ENCODE measurements around the gene PXYLP1. TPM values are rescaled to one million over a fixed set of nuclear protein-coding genes. Genes with fewer than 3 reads are reported as not detected.

The PXYLP1 gene
- total RNA-seq, 4 donors from 2014 or later: 18.5 to 29.7 (median 26.4) TPM

DNA sequence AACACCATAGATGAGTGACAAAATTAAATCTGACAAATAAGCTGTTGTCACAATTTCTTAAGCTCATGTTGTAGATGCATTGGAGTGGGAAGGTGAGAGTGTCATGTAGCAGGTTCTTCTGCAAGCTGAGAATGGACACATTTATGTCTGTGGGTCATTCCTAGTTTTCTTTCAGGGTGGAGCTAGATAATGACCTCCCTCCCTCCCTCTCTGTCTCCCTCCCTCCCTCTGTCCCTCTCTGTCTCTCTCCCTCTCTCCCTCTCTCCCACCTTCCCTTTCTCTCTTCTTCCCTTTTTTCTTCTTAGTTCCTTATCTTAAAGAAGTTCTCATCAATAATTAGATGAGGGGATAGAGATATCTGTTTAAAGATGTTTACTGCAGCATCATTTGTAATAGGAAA, 36.0 kb downstream of the PXYLP1 start:
- no peaks in the 10 kb centered on the region for H3K36me3 ChIP-seq

DNA sequence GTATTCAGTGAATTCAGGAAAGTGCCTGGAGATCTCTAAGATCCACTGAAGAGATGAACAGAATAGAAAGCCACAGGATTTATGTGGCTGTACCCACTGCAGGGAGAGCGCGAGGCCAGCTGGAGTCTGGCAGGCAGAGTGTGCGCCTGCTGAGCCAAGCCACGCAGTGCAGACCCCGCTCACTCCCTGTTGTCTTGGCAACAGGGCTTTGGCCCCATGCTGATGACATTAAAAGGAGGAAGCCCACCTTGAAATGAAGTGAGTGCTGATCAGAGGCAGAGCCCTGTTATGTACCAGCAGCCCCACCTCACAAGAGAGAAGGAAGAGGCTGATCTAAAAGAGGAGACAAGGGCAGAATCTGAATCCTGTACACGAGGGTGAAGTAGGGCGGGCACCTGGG, 36.7 kb downstream of the PXYLP1 start:
- no peak overlapping the region for H3K4me3 ChIP-seq
- intact Hi-C loops (cut with DNase I; ENCODE audit: low total_unique reads): no loop called here
- DNase-seq: no peak
- TF ChIP-seq POLR2A (IDR thresholded peaks at IDR 0.05): no peak
- TF ChIP-seq, protein P1, sequence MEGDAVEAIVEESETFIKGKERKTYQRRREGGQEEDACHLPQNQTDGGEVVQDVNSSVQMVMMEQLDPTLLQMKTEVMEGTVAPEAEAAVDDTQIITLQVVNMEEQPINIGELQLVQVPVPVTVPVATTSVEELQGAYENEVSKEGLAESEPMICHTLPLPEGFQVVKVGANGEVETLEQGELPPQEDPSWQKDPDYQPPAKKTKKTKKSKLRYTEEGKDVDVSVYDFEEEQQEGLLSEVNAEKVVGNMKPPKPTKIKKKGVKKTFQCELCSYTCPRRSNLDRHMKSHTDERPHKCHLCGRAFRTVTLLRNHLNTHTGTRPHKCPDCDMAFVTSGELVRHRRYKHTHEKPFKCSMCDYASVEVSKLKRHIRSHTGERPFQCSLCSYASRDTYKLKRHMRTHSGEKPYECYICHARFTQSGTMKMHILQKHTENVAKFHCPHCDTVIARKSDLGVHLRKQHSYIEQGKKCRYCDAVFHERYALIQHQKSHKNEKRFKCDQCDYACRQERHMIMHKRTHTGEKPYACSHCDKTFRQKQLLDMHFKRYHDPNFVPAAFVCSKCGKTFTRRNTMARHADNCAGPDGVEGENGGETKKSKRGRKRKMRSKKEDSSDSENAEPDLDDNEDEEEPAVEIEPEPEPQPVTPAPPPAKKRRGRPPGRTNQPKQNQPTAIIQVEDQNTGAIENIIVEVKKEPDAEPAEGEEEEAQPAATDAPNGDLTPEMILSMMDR (IDR thresholded peaks at IDR 0.05): no peak
- H3K27ac ChIP-seq: no peak overlapping the region
- no peaks in the 10 kb centered on the region for H3K36me3 ChIP-seq
- H3K9me3 ChIP-seq: no peaks in the 10 kb centered on the region
- H3K4me1 ChIP-seq: no peaks in the 10 kb centered on the region
- no peaks in the 10 kb centered on the region for H3K27me3 ChIP-seq

More for the DNA sequence above, 36.0 kb downstream of the PXYLP1 start:
- intact Hi-C loops (cut with DNase I; ENCODE audit: low total_unique reads): no loop called here
- Histone ChIP-seq H3K4me3 (no peak overlapping the region), H3K9me3 (no peaks in the 10 kb centered on the region), H3K4me1 (no peaks in the 10 kb centered on the region), H3K27ac (no peak overlapping the region), H3K27me3 (no peaks in the 10 kb centered on the region)
- no peak for TF ChIP-seq POLR2A (IDR thresholded peaks at IDR 0.05)
- TF ChIP-seq, protein P1 (IDR thresholded peaks at IDR 0.05): no peak
- no peak for DNase-seq

DNA sequence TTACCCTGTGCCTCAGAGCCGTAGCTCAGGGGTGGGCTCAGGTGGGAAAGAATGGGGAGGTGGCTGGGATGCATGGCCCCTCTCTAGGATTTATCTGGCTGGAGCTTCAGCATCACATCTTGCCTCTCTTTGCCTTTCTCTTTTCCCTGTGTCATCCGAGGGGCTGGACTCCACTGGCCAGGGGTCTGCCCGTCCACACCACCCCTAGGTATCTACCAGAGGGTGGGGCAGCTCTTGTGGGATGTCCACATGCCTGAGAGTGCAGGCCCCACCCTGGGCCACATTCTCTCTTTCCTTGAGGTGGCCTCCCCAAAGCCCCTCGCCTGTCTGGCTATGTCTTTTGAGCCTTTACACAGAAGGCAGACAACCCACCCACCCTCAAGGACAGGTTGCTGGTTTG, 37.2 kb downstream of the PXYLP1 start:
- Histone ChIP-seq H3K36me3 (no peaks in the 10 kb centered on the region), H3K9me3 (no peaks in the 10 kb centered on the region), H3K27ac (no peak overlapping the region), H3K27me3 (no peaks in the 10 kb centered on the region), H3K4me1 (no peaks in the 10 kb centered on the region), H3K4me3 (no peak overlapping the region)
- DNase-seq: no peak
- intact Hi-C loops (cut with DNase I; ENCODE audit: low total_unique reads): no loop called here
- TF ChIP-seq, protein P1 (IDR thresholded peaks at IDR 0.05): no peak
- no peak for TF ChIP-seq POLR2A (IDR thresholded peaks at IDR 0.05)

DNA sequence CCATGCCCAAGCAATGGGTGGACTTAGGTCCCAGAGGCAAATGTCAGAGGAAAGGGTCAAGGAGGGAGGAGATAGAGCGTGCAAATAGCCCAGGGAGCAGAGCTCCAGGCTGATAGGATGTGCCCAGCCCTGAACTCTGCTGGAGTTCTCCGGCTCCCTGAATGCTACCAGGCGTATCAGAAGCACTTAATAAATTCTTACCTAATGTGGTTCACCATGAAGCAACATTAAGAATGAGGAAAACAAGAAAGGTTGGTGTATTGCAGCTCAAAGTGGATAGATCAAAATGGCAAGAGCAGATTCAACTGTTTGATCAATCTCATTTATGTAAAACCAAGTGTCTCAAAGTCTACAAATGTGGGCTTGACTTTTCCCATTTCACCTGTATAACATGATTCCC, 38.3 kb downstream of the PXYLP1 start:
- no peak for DNase-seq
- no peak overlapping the region for H3K4me3 ChIP-seq
- intact Hi-C loops (cut with DNase I; ENCODE audit: low total_unique reads): no loop called here
- no peak overlapping the region for H3K27ac ChIP-seq
- TF ChIP-seq, protein P1 (IDR thresholded peaks at IDR 0.05): no peak
- no peak for TF ChIP-seq POLR2A (IDR thresholded peaks at IDR 0.05)
- H3K9me3 ChIP-seq: no peaks in the 10 kb centered on the region
- H3K4me1 ChIP-seq: no peaks in the 10 kb centered on the region
- H3K27me3 ChIP-seq: no peaks in the 10 kb centered on the region
- no peaks in the 10 kb centered on the region for H3K36me3 ChIP-seq

DNA sequence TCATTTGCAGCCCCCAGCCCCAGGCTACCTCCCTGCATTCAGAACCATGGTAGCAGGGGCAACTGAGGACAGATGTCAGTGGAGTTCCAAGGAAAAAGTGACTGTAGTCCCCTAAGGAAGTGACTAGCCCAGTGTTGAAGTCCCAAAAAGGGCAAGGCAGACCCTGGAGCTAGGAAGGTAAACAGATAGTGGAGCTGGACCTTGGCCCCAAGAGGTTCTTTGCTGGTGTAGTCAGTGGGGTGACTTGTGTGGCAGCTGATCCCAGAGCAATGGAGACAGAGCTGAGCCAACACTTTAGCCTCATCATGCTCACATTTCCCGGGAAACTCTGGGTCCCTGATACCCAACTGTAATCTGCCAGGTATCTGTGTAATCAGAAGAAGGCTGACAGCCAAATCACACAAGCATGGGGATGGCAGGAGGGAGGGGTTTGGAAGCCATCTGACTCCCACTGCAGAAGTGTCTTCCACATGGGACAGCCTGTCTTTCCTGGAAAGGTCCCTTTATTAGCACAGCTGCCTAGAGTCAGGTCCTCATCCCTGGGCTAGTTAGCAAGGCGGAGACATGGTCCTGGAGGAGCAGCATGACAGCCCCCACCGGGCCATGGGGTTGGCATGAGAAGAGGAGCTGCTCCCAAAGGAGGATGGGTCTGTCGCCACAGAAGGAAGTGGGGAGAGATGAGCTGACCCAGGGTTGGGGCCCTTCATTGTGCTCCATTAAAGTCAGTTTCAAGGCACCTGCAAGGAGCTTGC, 39.8 kb downstream of the PXYLP1 start:
- intact Hi-C loops (cut with DNase I; ENCODE audit: low total_unique reads): no loop called here
- no peak overlapping the region for H3K4me3 ChIP-seq
- H3K27ac ChIP-seq: no peak overlapping the region
- H3K4me1 ChIP-seq: no peaks in the 10 kb centered on the region
- DNase-seq: no peak
- no peaks in the 10 kb centered on the region for H3K27me3 ChIP-seq
- no peaks in the 10 kb centered on the region for H3K36me3 ChIP-seq
- TF ChIP-seq POLR2A (IDR thresholded peaks at IDR 0.05): no peak
- TF ChIP-seq, protein P1 (IDR thresholded peaks at IDR 0.05): no peak
- no peaks in the 10 kb centered on the region for H3K9me3 ChIP-seq

All from uterus (tissue), 4 donors.